EL (cell line): Measurements from ENCODE around the gene KCTD1.
A peak's percentile ranks its signal among the peaks of the same experiment; 100 is the strongest.

Experiments
- DNase-seq: peaks from one replicate; pipeline ENCODE4 v3.0.0-alpha.2; 2016

The KCTD1 gene

GRCh38 chr18:26519114-26519513 lies 29.2 kb downstream of the KCTD1 start:
- no peak for DNase-seq

- no peak for DNase-seq
Observed at GRCh38 chr18:26516964-26517363, 31.4 kb downstream of the KCTD1 start.

GRCh38 chr18:26515643-26516487 lies 32.5 kb downstream of the KCTD1 start:
- DNase-seq, result no peak

GRCh38 chr18:26511339-26512071 lies 36.8 kb downstream of the KCTD1 start:
- no peak for DNase-seq

GRCh38 chr18:26510337-26510736 lies 38.0 kb downstream of the KCTD1 start:
- no peak for DNase-seq

GRCh38 chr18:26506012-26506411 lies 42.3 kb downstream of the KCTD1 start:
- no peak for DNase-seq

- no peak for DNase-seq
Observed at GRCh38 chr18:26504831-26505230, 43.5 kb downstream of the KCTD1 start.

- no peak for DNase-seq
Observed at GRCh38 chr18:26503382-26503781, 45.0 kb downstream of the KCTD1 start.

- DNase-seq, result no peak
Observed at GRCh38 chr18:26502823-26503222, 45.5 kb downstream of the KCTD1 start.

- no peak for DNase-seq
Observed at GRCh38 chr18:26497866-26498265, 50.5 kb downstream of the KCTD1 start.

- DNase-seq, result no peak
Observed at GRCh38 chr18:26496528-26496927, 51.8 kb downstream of the KCTD1 start.

GRCh38 chr18:26495287-26495686 lies 53.1 kb downstream of the KCTD1 start:
- no peak for DNase-seq

GRCh38 chr18:26493021-26493420 lies 55.3 kb downstream of the KCTD1 start:
- DNase-seq, result peak; percentile 60

GRCh38 chr18:26491194-26491816 lies 57.0 kb downstream of the KCTD1 start:
- DNase-seq, result no peak

- DNase-seq, result no peak
Observed at GRCh38 chr18:26489881-26490280, 58.5 kb downstream of the KCTD1 start.

GRCh38 chr18:26489191-26489590 lies 59.2 kb downstream of the KCTD1 start:
- DNase-seq, result no peak

- no peak for DNase-seq
Observed at GRCh38 chr18:26488417-26489009, 59.8 kb downstream of the KCTD1 start.

GRCh38 chr18:26487437-26487836 lies 60.9 kb downstream of the KCTD1 start:
- DNase-seq, result peak; percentile 24

GRCh38 chr18:26483633-26484032 lies 64.7 kb downstream of the KCTD1 start:
- DNase-seq, result no peak

- DNase-seq, result peak; percentile 17
Observed at GRCh38 chr18:26482569-26482968, 65.8 kb downstream of the KCTD1 start.

GRCh38 chr18:26480897-26481795 lies 67.2 kb downstream of the KCTD1 start:
- DNase-seq, result peak; percentile 95

- DNase-seq, result no peak
Observed at GRCh38 chr18:26479681-26480079, 68.7 kb downstream of the KCTD1 start.
